Measurements from ENCODE around the gene CADM1.

GRCh38 chr11:115185507-115185906 is 318.7 kb downstream of the CADM1 start:
- TF ChIP-seq CTCF (IDR thresholded peaks at IDR 0.05; ENCODE audit: low read depth, low read length, poor library complexity, severe bottlenecking) (no peak), EZH2phosphoT487 (IDR thresholded peaks at IDR 0.05; ENCODE audit: borderline replicate concordance, low read length) (no peak)
